HepG2 (cell line): ENCODE measurements around the gene RAD52. TPM values are rescaled to one million over a fixed set of nuclear protein-coding genes. Genes with fewer than 3 reads are reported as not detected.
"Not testable (repeated sequence)": the region's sequence is repeated elsewhere in the genome, so short reads cannot be mapped to it uniquely, and the experiment has no call there.

Experiments
- ATAC-seq: fragments of 200-7000 bp; cut with Tn5 transposase; 3 replicates; pipeline ENCODE4 v1.9.1; 2020; ENCODE audit warnings: mild to moderate bottlenecking, moderate library complexity
- BruUV-seq: library from RNA; stranded (reverse); fragments of 400-500 nt; replicated peaks from 2 replicates; lab custom pipeline; 2021; lab: Mats Ljungman, UMichigan
- CTCF ChIA-PET: fragments of 300-600 bp; formaldehyde crosslinking; extraction: SDS; loops from one replicate; lab custom pipeline; 2021; ENCODE audit warnings: low total read pairs, inconsistent platforms, low intra/inter-chr PET ratio; lab: Yijun Ruan, JAX
- POLR2A ChIA-PET: fragments of 350-600 bp; sonication (Branson Sonifier 250); formaldehyde crosslinking; loops from one replicate; lab custom pipeline; 2020; ENCODE audit warnings: antibody characterized with exemption, inconsistent platforms; lab: Yijun Ruan, JAX
- DNase-seq: peaks from one replicate; pipeline ENCODE4 v3.0.0-alpha.2; 2015; ENCODE audit warnings: low spot score
- FAIRE-seq: peaks from 3 replicates; lab custom pipeline; 2011; peaks lifted over from hg19 to GRCh38; lab: Jason Lieb, UNC
- H2AFZ ChIP-seq: one replicate; pipeline ENCODE4 v1.6.1; 2011; ENCODE audit warnings: low read length, inconsistent platforms
- H3K27ac ChIP-seq: fragments of 300-600 bp; 3 replicates; pipeline ENCODE4 v1.8.0; 2011; ENCODE audit warnings: mixed run types, mild to moderate bottlenecking, mixed read lengths, low read length, inconsistent platforms; ENCODE audit not compliant: insufficient read depth; ENCODE audit errors: extremely low read length
- H3K27me3 ChIP-seq, 2 experiments: fragments of 200-600 bp in 1 of 2; 2 replicates in 1 of 2; 3 replicates in 1 of 2; pipeline versions ENCODE4 v1.6.0 to v1.8.0; 2011; ENCODE audit warnings: low read length in 2 of 2, mild to moderate bottlenecking in 2 of 2, moderate library complexity in 2 of 2, inconsistent platforms in 1 of 2; ENCODE audit not compliant: insufficient read depth in 2 of 2, control insufficient read depth in 1 of 2
- H3K36me3 ChIP-seq, 2 experiments: fragments of 200-600 bp in 1 of 2; replicated peaks in 1 of 2; 2 replicates in 1 of 2; 3 replicates in 1 of 2; pipeline versions ENCODE4 v1.5.1 to v1.8.0; 2011; ENCODE audit warnings: low read length in 2 of 2, inconsistent platforms in 1 of 2; ENCODE audit not compliant: insufficient read depth in 2 of 2, control insufficient read depth in 1 of 2
- H3K4me1 ChIP-seq: 2 replicates; pipeline ENCODE4 v1.5.1; 2012; ENCODE audit warnings: low read length, inconsistent platforms; ENCODE audit not compliant: insufficient read depth
- H3K4me2 ChIP-seq: 2 replicates; pipeline ENCODE4 v1.6.0; 2011; ENCODE audit warnings: low read depth, low read length, inconsistent platforms
- H3K4me3 ChIP-seq, 3 experiments: fragments of 200-600 bp in 1 of 3; sonication (generic), shearing (Covaris generic) in 1 of 3; replicated peaks in 1 of 3; 2 replicates each; pipeline ENCODE4 v1.5.1; 2011 to 2016; ENCODE audit warnings: low read length in 3 of 3, inconsistent platforms in 2 of 3, low read depth in 2 of 3, mild to moderate bottlenecking in 2 of 3, control low read depth in 1 of 3, mixed read lengths in 1 of 3; ENCODE audit not compliant: insufficient read depth in 1 of 3
- H3K79me2 ChIP-seq: one replicate; pipeline ENCODE4 v1.6.1; 2011; ENCODE audit warnings: low read length, inconsistent platforms; ENCODE audit not compliant: insufficient read depth
- H3K9ac ChIP-seq: 2 replicates; pipeline ENCODE4 v1.6.0; 2011; ENCODE audit warnings: mild to moderate bottlenecking, low read depth, low read length, inconsistent platforms; ENCODE audit not compliant: insufficient read depth
- H3K9me3 ChIP-seq: 2 replicates; pipeline ENCODE4 v1.5.1; 2012; ENCODE audit warnings: mild to moderate bottlenecking, low read length
- H4K20me1 ChIP-seq: 2 replicates; pipeline ENCODE4 v1.6.0; 2011; ENCODE audit warnings: inconsistent platforms, mild to moderate bottlenecking, low read length, moderate library complexity; ENCODE audit not compliant: insufficient read depth
- CEBPB ChIP-seq: IDR thresholded peaks from 2 replicates; pipeline ENCODE4 v1.6.1; 2011; ENCODE audit warnings: low read depth, low read length, improper control_type of control experiment, borderline replicate concordance
- CEBPG ChIP-seq: IDR thresholded peaks from 2 replicates; pipeline ENCODE4 v1.6.1; 2016
- CREM ChIP-seq, 2 experiments: sonication (generic) in 1 of 2; formaldehyde crosslinking in 1 of 2; IDR thresholded peaks; 2 replicates each; pipeline versions ENCODE4 v1.4.0 to v1.6.1; 2016 to 2020; ENCODE audit warnings: antibody characterized with exemption in 1 of 2, mild to moderate bottlenecking in 1 of 2, missing genetic modification reagents in 1 of 2
- KDM5A ChIP-seq: fragments of 200-600 bp; sonication (generic); IDR thresholded peaks from 2 replicates; pipeline ENCODE4 v1.7.0; 2018; ENCODE audit warnings: antibody characterized with exemption, mild to moderate bottlenecking, low read length, borderline replicate concordance
- NR2F1 ChIP-seq, 2 experiments: fragments of 450-650 bp in 1 of 2; formaldehyde crosslinking in 1 of 2; IDR thresholded peaks; 2 replicates each; pipeline versions ENCODE4 v1.5.0 to v1.6.1; 2016 to 2020; ENCODE audit warnings: mild to moderate bottlenecking in 1 of 2, missing compliant biosample characterization in 1 of 2, missing genetic modification reagents in 1 of 2, moderate library complexity in 1 of 2
- ZBTB43 ChIP-seq: sonication (generic); formaldehyde crosslinking; conservative IDR thresholded peaks from 2 replicates; pipeline ENCODE4 v1.4.0; 2020; ENCODE audit warnings: missing genetic modification reagents
- WGBS: methylation state at CpG from one replicate; pipeline ENCODE4 v1.1.6; 2017; ENCODE audit warnings: low lambda C conversion rate; 5-methylcytosine and 5-hydroxymethylcytosine counted together
- in situ Hi-C: cut with HindIII; loops from 2 replicates; pipeline ENCODE4 v1.10.0; 2017; ENCODE audit warnings: low pct_unique_long_range_greater_than_20kb; ENCODE audit not compliant: extremely low pct_ligation_motif_present
- intact Hi-C: fragments of 100-400 bp; cut with micrococcal nuclease; formaldehyde crosslinking; loops from one replicate; pipeline ENCODE4 v1.10.0; 2022; ENCODE audit not compliant: unreplicated experiment
- polyA plus RNA-seq, 8 experiments: library from polyadenylated mRNA; depleted of rRNA in 3 of 8; stranded (reverse) in 7 of 8; unstranded in 1 of 8; fragments of >200 nt; fragmentation: Illumina TruSeq in 4 of 8; extraction: Trizol in 4 of 8; gene quantifications; 2 replicates each; pipeline versions ENCODE4 v1.2.1 to v1.2.3, GENCODE V29; 2011 to 2016; ENCODE audit warnings: low read depth in 4 of 8, missing spikeins in 1 of 8, mixed read lengths in 1 of 8; ENCODE audit not compliant: insufficient read depth in 1 of 8
- total RNA-seq, 5 experiments: library from RNA; depleted of rRNA; stranded (reverse); fragments of >200 nt; fragmentation: Illumina TruSeq; extraction: Trizol; gene quantifications; 2 replicates each; pipeline ENCODE4 v1.2.3, GENCODE V29; 2016; ENCODE audit warnings: low read depth in 1 of 5

RAD52 gene
- total and polyA plus RNA-seq, 2 of the 13 experiments (the other 11 are each of a cell fraction or from before 2014, with no cell fraction given) = 14.3 to 19.9 TPM

DNA sequence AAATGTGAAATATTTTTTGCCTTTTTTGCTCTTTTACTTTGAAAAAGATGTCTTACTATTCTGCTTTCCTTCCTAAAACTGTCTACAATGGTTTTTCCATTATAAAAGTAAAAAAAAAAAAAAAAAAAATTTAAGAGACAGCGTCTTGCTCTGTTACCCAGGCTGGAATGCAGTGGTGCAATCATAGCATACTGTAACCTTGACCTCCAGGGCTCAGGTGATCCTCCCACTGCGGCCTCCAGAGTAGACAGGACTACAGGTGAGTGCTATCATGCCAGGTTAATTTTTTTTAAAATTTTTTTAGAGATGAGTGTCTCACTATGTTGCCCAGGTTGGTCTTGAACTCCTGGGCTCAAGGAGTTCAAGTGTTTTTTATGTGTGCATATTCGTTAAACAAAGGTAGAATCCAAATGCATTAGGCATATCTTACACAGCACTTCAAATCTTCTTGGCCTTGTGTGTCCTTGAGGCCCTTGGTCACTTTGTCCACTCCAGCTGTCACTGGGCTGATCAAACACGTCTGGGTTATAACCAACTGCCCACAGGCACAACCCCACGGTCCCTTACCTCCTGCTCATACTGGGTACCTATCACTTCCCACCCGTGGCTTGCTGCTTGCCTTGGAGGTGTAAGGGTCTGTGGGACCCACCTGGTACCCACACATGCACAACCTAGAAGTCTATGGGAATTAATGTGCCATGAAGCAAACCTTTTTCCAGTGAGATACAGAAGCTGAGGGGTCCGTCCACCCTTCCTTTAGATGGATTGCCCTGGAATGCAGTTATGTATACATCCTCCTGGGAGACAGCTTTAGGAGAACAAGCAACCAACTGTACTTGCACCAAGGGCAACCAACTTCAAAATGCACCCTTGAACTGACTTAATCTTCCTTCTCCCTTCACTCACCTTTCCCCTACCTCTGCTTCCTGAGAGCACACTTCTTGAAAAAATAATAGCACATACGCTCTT is 12.8 kb downstream of the RAD52 start (continued):
- TF ChIP-seq ZBTB43 (CRISPR knock-in tag) (no peak), KDM5A (no peak), CREM (IDR thresholded peaks at IDR 0.05) (no peak), CREM (CRISPR knock-in tag; IDR thresholded peaks at IDR 0.05) (no peak), CEBPB (peak; percentile 3; the same call in 1 of the 2 replicates), NR2F1 (CRISPR knock-in tag; IDR thresholded peaks at IDR 0.05) (peak; percentile 14 to 60; a peak in 2 of 4 replicates), CEBPG (CRISPR knock-in tag) (peak; percentile 54)

GRCh38 chr12:935891-936290 is 13.6 kb downstream of the RAD52 start:
- 89% methylated on average over 11 of the region's 12 CpGs for WGBS
- H4K20me1 ChIP-seq, H3K9me3 ChIP-seq, POLR2A ChIA-PET, DNase-seq, CTCF ChIA-PET, FAIRE-seq, H3K4me2 ChIP-seq, in situ Hi-C loops, H2AFZ ChIP-seq, intact Hi-C loops, BruUV-seq, ATAC-seq, H3K4me3 ChIP-seq, H3K27me3 ChIP-seq, H3K27ac ChIP-seq, H3K9ac ChIP-seq: not testable (repeated sequence)
- Histone ChIP-seq H3K79me2 (peaks cover 16% of the 10 kb centered on the region), H3K36me3 (peaks cover 5 to 22% of the 10 kb centered on the region in 2 experiments; a peak in 4 of 5 replicates), H3K4me1 (peaks cover 19% of the 10 kb centered on the region)
